ENCODE data around the gene MAGI3. TPM values are rescaled to one million over a fixed set of nuclear protein-coding genes. Genes with fewer than 3 reads are reported as not detected.

Gene MAGI3
- total and polyA plus RNA-seq, 8 donors: 27.4 to 62.2 (median 36.3) TPM

DNA sequence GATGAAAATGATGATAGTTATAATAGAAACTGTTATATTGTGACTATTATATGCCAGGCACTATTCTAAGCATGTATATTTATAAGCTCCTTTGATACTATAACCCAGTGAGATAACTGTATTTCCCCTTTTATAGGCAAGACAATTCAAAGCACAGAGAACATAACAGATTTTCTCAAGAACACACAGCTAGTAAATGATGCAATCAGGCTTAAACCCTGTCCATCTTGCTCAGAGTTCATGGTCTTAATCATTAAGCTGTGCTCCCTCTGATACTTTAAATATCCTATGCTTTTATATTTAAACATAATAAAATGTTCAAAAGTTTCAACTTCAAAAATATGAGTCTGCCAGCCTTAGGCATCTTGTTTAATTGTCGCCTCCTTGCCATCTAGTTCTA is 280.3 kb downstream of the MAGI3 start:
- intact Hi-C loops (cut with DNase I): no loop called here

DNA sequence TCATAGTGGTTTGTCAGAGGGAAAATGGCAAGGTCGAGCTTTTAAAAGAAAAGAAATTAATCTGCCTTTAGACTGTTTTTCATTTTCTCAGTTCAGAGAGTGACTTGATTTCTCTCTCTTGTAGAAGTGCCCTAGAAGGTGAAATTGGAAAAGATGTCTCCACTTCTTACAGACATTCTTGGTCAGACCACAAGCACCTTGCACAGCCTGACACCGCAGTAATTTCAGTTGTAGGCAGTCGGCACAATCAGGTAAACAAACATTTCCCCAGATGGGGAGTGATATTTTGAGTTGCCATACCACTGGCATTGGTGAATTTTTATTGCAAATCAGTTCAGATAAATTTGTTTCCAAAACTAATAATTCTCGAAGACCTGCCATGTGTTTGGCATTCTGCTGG is 282.2 kb downstream of the MAGI3 start:
- Histone ChIP-seq H3K4me1 (peaks cover 0 to 4% of the 10 kb centered on the region in 2 donors), H3K36me3 (peaks cover 0 to 11% of the 10 kb centered on the region in 2 donors), H3K4me3 (no peak overlapping the region), H3K27me3 (no peaks in the 10 kb centered on the region), H3K27ac (no peak overlapping the region), H3K9me3 (no peaks in the 10 kb centered on the region)
- ATAC-seq (no peak), DNase-seq (no peak)
- TF ChIP-seq, protein P1, sequence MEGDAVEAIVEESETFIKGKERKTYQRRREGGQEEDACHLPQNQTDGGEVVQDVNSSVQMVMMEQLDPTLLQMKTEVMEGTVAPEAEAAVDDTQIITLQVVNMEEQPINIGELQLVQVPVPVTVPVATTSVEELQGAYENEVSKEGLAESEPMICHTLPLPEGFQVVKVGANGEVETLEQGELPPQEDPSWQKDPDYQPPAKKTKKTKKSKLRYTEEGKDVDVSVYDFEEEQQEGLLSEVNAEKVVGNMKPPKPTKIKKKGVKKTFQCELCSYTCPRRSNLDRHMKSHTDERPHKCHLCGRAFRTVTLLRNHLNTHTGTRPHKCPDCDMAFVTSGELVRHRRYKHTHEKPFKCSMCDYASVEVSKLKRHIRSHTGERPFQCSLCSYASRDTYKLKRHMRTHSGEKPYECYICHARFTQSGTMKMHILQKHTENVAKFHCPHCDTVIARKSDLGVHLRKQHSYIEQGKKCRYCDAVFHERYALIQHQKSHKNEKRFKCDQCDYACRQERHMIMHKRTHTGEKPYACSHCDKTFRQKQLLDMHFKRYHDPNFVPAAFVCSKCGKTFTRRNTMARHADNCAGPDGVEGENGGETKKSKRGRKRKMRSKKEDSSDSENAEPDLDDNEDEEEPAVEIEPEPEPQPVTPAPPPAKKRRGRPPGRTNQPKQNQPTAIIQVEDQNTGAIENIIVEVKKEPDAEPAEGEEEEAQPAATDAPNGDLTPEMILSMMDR (IDR thresholded peaks at IDR 0.05): no peak
- intact Hi-C loops (cut with DNase I): no loop called here

More for the DNA sequence above, 280.3 kb downstream of the MAGI3 start:
- H3K4me3 ChIP-seq: no peak overlapping the region
- H3K4me1 ChIP-seq: no peaks in the 10 kb centered on the region
- no peak overlapping the region for H3K27ac ChIP-seq
- TF ChIP-seq, protein P1 (IDR thresholded peaks at IDR 0.05): no peak
- no peaks in the 10 kb centered on the region for H3K9me3 ChIP-seq
- ATAC-seq: no peak
- H3K27me3 ChIP-seq: no peaks in the 10 kb centered on the region
- H3K36me3 ChIP-seq: peaks cover 0 to 14% of the 10 kb centered on the region in 2 donors
- DNase-seq: no peak

DNA sequence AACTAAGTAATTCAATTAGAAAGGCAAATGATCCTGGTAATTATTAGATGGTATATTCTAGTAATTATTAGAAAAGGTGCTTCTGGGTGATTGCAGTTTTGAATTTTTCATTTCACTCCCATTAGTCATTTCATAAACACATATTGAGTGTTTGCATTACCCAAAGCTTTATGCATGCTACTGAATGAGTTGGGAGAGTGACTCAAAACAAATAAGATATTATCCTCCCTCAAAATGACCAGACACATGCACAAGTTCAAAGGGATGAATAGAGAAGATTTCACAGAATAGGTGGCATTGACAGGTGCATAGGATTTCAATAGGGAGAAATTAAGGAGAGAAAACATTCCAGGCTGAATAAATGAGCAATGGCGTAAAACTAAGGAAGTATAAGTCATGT is 284.3 kb downstream of the MAGI3 start:
- DNase-seq (no peak), ATAC-seq (peak; percentile 47)
- intact Hi-C loops (cut with DNase I): no loop called here
- Histone ChIP-seq H3K9me3 (no peaks in the 10 kb centered on the region), H3K27me3 (no peaks in the 10 kb centered on the region), H3K36me3 (peaks cover 0 to 11% of the 10 kb centered on the region in 2 donors), H3K27ac (no peak overlapping the region), H3K4me1 (peaks cover 0 to 7% of the 10 kb centered on the region in 2 donors), H3K4me3 (no peak overlapping the region)
- TF ChIP-seq, protein P1 (IDR thresholded peaks at IDR 0.05): no peak

DNA sequence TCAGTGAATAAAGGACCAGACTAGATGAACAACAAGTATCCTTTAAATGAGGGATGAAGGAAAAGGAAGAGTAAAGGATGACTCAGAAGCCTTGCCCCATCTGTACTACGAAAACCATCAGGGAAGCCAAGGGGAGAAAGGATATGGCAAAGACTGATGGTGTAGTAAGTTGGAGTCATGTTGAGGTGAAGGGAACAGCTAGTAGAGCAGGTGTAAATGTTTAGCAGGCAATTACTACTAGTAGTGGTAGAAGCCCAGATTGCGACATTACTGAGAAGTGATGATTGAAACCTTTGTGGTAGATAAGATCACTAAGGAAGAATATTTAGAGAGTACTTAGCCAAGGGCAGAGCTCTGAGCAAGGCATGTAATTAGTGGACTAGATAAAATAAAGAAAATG is 285.0 kb downstream of the MAGI3 start:
- TF ChIP-seq, protein P1 (IDR thresholded peaks at IDR 0.05): no peak
- Histone ChIP-seq H3K27me3 (no peaks in the 10 kb centered on the region), H3K9me3 (no peaks in the 10 kb centered on the region), H3K36me3 (peaks cover 0 to 11% of the 10 kb centered on the region in 2 donors), H3K4me3 (no peak overlapping the region), H3K4me1 (peaks cover 0 to 7% of the 10 kb centered on the region in 2 donors), H3K27ac (no peak overlapping the region)
- DNase-seq (no peak), ATAC-seq (no peak)
- intact Hi-C loops (cut with DNase I): no loop called here

DNA sequence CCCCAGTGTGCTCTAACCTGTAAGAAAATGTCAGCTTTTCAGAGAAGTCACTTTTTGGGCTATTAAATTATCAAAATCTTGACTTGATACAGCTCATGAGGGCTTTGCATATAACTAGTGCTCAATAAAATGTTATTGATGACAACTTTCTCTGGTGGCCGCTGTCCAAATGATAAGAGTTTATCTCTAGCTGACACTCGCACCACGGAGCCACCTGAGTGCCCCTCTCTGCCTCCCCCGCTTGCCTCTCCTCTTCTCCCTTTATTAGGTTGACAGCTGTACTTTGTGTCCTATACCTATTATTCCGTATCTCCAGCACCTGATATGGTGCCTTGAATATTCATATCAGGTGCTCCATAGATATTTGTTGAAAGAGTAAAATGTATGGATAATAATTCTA is 286.2 kb downstream of the MAGI3 start:
- Histone ChIP-seq H3K27ac (no peak overlapping the region), H3K9me3 (no peaks in the 10 kb centered on the region), H3K4me3 (no peak overlapping the region), H3K27me3 (no peaks in the 10 kb centered on the region), H3K4me1 (peaks cover 0 to 7% of the 10 kb centered on the region in 2 donors), H3K36me3 (peaks cover 0 to 11% of the 10 kb centered on the region in 2 donors)
- no peak for DNase-seq
- no peak for ATAC-seq
- intact Hi-C loops (cut with DNase I): no loop called here
- TF ChIP-seq, protein P1 (IDR thresholded peaks at IDR 0.05): no peak
